Esophagus muscularis mucosa (tissue), 4 donors: ENCODE data around the gene THSD4. TPM values are rescaled to one million over a fixed set of nuclear protein-coding genes. Genes with fewer than 3 reads are reported as not detected.
"Not testable (repeated sequence)": the region's sequence is repeated elsewhere in the genome, so short reads cannot be mapped to it uniquely, and the experiment has no call there.

Experiments
- DNase-seq: peaks from one replicate; pipeline ENCODE4 v3.0.0-alpha.2; 2017; ENCODE audit errors: extremely low spot score
- H3K27ac ChIP-seq, 4 donors: fragments of 200-600 bp; sonication (generic); replicated peaks in 1 of 4; 1 replicate in 3 of 4; 2 replicates in 1 of 4; pipeline ENCODE4 v1.5.1; 2016 to 2019; ENCODE audit warnings: mild to moderate bottlenecking in 1 of 4
- H3K27me3 ChIP-seq, 4 donors: fragments of 200-600 bp; sonication (generic); one replicate each; pipeline versions ENCODE4 v1.5.1 to v1.6.0; 2016 to 2019
- H3K36me3 ChIP-seq, 4 donors: fragments of 200-600 bp; sonication (generic); one replicate each; pipeline ENCODE4 v1.5.1; 2016 to 2019
- H3K4me1 ChIP-seq, 4 donors: fragments of 200-600 bp; sonication (generic); one replicate each; pipeline ENCODE4 v1.5.1; 2016 to 2019
- H3K4me3 ChIP-seq, 4 donors: fragments of 200-600 bp; sonication (generic); 1 replicate in 2 of 4; 2 replicates in 2 of 4; pipeline ENCODE4 v1.5.1; 2016 to 2019; ENCODE audit warnings: mild to moderate bottlenecking in 4 of 4, moderate library complexity in 1 of 4
- H3K9me3 ChIP-seq, 4 donors: fragments of 200-600 bp; sonication (generic); 1 replicate in 3 of 4; 2 replicates in 1 of 4; pipeline ENCODE4 v1.5.1; 2016 to 2019
- CTCF ChIP-seq, 3 experiments: fragments of 200-600 bp in 2 of 3; fragments of 450-650 bp in 1 of 3; sonication (generic) in 2 of 3; IDR thresholded peaks; one replicate each; pipeline ENCODE4 v1.5.1; 2017 to 2019; ENCODE audit warnings: antibody characterized with exemption in 3 of 3, mild to moderate bottlenecking in 2 of 3, moderate library complexity in 1 of 3
- EP300 ChIP-seq: sonication (generic); formaldehyde crosslinking; IDR thresholded peaks from one replicate; pipeline ENCODE4 v1.6.1; 2017; ENCODE audit warnings: antibody characterized with exemption
- POLR2A ChIP-seq: fragments of 450-650 bp; IDR thresholded peaks from one replicate; pipeline ENCODE4 v1.6.1; 2017; ENCODE audit warnings: antibody characterized with exemption, moderate library complexity, mild to moderate bottlenecking, low read depth
- POLR2AphosphoS5 ChIP-seq, 2 donors: sonication (generic); formaldehyde crosslinking; IDR thresholded peaks; one replicate each; pipeline ENCODE4 v1.6.1; 2017; ENCODE audit warnings: antibody characterized with exemption in 2 of 2
- WGBS: methylation state at CpG from one replicate; pipeline ENCODE4 v1.1.5; 2018; 5-methylcytosine and 5-hydroxymethylcytosine counted together
- intact Hi-C: fragments of 100-400 bp; cut with DNase I; formaldehyde crosslinking; loops from one replicate; pipeline ENCODE4 v1.15.1; 2023
- total RNA-seq, 4 donors: library from RNA; depleted of rRNA; stranded (reverse); fragments of >200 nt; gene quantifications; one replicate each; pipeline versions ENCODE4 v1.1.0 to v1.2.1, GENCODE V29; 2016

Gene THSD4
- total RNA-seq, 4 donors from 2014 or later = 3.2 to 6.6 (median 5.6) TPM

GRCh38 chr15:71259866-71260265, 144.6 kb downstream of the THSD4 start:
- DNase-seq = no peak
- 91% methylated on average over 2 of the region's 2 CpGs for WGBS
- TF ChIP-seq EP300 (no peak), POLR2A (no peak), CTCF (IDR thresholded peaks at IDR 0.05) (no peak), POLR2AphosphoS5 (IDR thresholded peaks at IDR 0.05) (no peak)
- no peak overlapping the region for H3K4me3 ChIP-seq
- H3K4me1 ChIP-seq = no peaks in the 10 kb centered on the region
- H3K27ac ChIP-seq = no peak overlapping the region
- H3K36me3 ChIP-seq = no peaks in the 10 kb centered on the region
- no peaks in the 10 kb centered on the region for H3K27me3 ChIP-seq
- intact Hi-C loops = no loop called here
- no peaks in the 10 kb centered on the region for H3K9me3 ChIP-seq

GRCh38 chr15:71261418-71261817, 146.1 kb downstream of the THSD4 start:
- 96% methylated on average over 2 of the region's 2 CpGs for WGBS
- no peak overlapping the region for H3K4me3 ChIP-seq
- TF ChIP-seq CTCF (IDR thresholded peaks at IDR 0.05) (no peak), EP300 (no peak), POLR2AphosphoS5 (IDR thresholded peaks at IDR 0.05) (no peak), POLR2A (no peak)
- no peaks in the 10 kb centered on the region for H3K4me1 ChIP-seq
- H3K27ac ChIP-seq = no peak overlapping the region
- DNase-seq = no peak
- no peaks in the 10 kb centered on the region for H3K27me3 ChIP-seq
- no peaks in the 10 kb centered on the region for H3K36me3 ChIP-seq
- H3K9me3 ChIP-seq = no peaks in the 10 kb centered on the region
- intact Hi-C loops = no loop called here

- no peaks in the 10 kb centered on the region for H3K36me3 ChIP-seq
- no peak for DNase-seq
- no peaks in the 10 kb centered on the region for H3K27me3 ChIP-seq
- intact Hi-C loops = no loop called here
- no peaks in the 10 kb centered on the region for H3K4me1 ChIP-seq
- WGBS = 51% methylated on average over 6 of the region's 6 CpGs
- H3K27ac ChIP-seq = no peak overlapping the region
- no peak for TF ChIP-seq EP300
- no peak for TF ChIP-seq POLR2A
- no peak for TF ChIP-seq CTCF (IDR thresholded peaks at IDR 0.05)
- TF ChIP-seq POLR2AphosphoS5 (IDR thresholded peaks at IDR 0.05) = no peak
- no peaks in the 10 kb centered on the region for H3K9me3 ChIP-seq
- no peak overlapping the region for H3K4me3 ChIP-seq
Measured at GRCh38 chr15:71261909-71262308, 146.6 kb downstream of the THSD4 start.

- 50% methylated on average over 2 of the region's 3 CpGs for WGBS
- Histone ChIP-seq H3K27ac (no peak overlapping the region), H3K4me3 (no peak overlapping the region), H3K4me1 (no peaks in the 10 kb centered on the region), H3K27me3 (no peaks in the 10 kb centered on the region), H3K36me3 (no peaks in the 10 kb centered on the region), H3K9me3 (no peaks in the 10 kb centered on the region)
- intact Hi-C loops = no loop called here
- no peak for DNase-seq
- TF ChIP-seq POLR2AphosphoS5 (IDR thresholded peaks at IDR 0.05) = no peak
- no peak for TF ChIP-seq EP300
- no peak for TF ChIP-seq POLR2A
- no peak for TF ChIP-seq CTCF (IDR thresholded peaks at IDR 0.05)
Measured at GRCh38 chr15:71262599-71262998, 147.3 kb downstream of the THSD4 start.

GRCh38 chr15:71265606-71266005, 150.3 kb downstream of the THSD4 start:
- H3K27me3 ChIP-seq, H3K27ac ChIP-seq, intact Hi-C loops, H3K4me1 ChIP-seq, DNase-seq, H3K4me3 ChIP-seq, H3K36me3 ChIP-seq, H3K9me3 ChIP-seq: not testable (repeated sequence)
- WGBS = 64% methylated on average over 8 of the region's 11 CpGs
